ENCODE measurements around the gene KIAA0513. TPM values are rescaled to one million over a fixed set of nuclear protein-coding genes. Genes with fewer than 3 reads are reported as not detected.

Gene KIAA0513
- total RNA-seq, 1 experiment from 2014 or later: 8.7 TPM

DNA sequence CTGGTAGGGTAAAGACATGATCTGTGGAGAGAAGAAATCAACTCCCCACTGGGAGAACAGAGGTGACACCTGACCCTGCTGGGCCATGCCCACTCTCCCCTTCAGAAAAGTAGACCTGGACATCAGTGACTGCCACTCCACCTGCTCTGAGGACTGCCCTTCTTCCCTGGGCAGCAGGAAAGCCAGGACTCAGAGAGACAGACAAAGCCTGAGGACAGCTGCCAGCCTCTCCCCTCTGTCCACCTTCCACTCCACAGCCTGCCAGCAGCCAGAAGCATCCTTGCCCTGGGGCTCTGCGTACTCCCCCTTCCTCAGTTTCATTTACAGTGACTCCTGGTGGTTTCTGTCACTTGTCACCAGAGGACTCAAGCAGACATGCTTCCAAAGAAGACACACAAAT is 40.7 kb upstream of the KIAA0513 start:
- Histone ChIP-seq H3K4me3 (ENCODE audit: low read depth in 2 of 2, low read length in 2 of 2) (no peak overlapping the region), H3K4me1 (ENCODE audit: control insufficient read depth, insufficient read depth, low read length) (peaks cover 7% of the 10 kb centered on the region), H3K9me3 (ENCODE audit: control insufficient read depth, insufficient read depth, low read depth, low read length) (no peaks in the 10 kb centered on the region), H3K36me3 (ENCODE audit: control insufficient read depth, insufficient read depth, low read length) (peaks cover 9% of the 10 kb centered on the region), H3K27ac (ENCODE audit: low read length) (no peak overlapping the region), H3K27me3 (ENCODE audit: control insufficient read depth, insufficient read depth, low read length) (no peaks in the 10 kb centered on the region)
- TF ChIP-seq SIN3A (IDR thresholded peaks at IDR 0.05; ENCODE audit: borderline replicate concordance, insufficient read depth, low read depth, low read length) (no peak), TCF7L2 (IDR thresholded peaks at IDR 0.05; ENCODE audit: low read depth, low read length) (no peak), POLR2AphosphoS5 (IDR thresholded peaks at IDR 0.05; ENCODE audit: low read depth, low read length) (no peak)
- TF ChIP-seq, protein P1, sequence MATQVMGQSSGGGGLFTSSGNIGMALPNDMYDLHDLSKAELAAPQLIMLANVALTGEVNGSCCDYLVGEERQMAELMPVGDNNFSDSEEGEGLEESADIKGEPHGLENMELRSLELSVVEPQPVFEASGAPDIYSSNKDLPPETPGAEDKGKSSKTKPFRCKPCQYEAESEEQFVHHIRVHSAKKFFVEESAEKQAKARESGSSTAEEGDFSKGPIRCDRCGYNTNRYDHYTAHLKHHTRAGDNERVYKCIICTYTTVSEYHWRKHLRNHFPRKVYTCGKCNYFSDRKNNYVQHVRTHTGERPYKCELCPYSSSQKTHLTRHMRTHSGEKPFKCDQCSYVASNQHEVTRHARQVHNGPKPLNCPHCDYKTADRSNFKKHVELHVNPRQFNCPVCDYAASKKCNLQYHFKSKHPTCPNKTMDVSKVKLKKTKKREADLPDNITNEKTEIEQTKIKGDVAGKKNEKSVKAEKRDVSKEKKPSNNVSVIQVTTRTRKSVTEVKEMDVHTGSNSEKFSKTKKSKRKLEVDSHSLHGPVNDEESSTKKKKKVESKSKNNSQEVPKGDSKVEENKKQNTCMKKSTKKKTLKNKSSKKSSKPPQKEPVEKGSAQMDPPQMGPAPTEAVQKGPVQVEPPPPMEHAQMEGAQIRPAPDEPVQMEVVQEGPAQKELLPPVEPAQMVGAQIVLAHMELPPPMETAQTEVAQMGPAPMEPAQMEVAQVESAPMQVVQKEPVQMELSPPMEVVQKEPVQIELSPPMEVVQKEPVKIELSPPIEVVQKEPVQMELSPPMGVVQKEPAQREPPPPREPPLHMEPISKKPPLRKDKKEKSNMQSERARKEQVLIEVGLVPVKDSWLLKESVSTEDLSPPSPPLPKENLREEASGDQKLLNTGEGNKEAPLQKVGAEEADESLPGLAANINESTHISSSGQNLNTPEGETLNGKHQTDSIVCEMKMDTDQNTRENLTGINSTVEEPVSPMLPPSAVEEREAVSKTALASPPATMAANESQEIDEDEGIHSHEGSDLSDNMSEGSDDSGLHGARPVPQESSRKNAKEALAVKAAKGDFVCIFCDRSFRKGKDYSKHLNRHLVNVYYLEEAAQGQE (IDR thresholded peaks at IDR 0.05; ENCODE audit: insufficient read depth in 1 of 2, low read depth in 2 of 2, low read length in 1 of 2): no peak
- TF ChIP-seq, protein P2, sequence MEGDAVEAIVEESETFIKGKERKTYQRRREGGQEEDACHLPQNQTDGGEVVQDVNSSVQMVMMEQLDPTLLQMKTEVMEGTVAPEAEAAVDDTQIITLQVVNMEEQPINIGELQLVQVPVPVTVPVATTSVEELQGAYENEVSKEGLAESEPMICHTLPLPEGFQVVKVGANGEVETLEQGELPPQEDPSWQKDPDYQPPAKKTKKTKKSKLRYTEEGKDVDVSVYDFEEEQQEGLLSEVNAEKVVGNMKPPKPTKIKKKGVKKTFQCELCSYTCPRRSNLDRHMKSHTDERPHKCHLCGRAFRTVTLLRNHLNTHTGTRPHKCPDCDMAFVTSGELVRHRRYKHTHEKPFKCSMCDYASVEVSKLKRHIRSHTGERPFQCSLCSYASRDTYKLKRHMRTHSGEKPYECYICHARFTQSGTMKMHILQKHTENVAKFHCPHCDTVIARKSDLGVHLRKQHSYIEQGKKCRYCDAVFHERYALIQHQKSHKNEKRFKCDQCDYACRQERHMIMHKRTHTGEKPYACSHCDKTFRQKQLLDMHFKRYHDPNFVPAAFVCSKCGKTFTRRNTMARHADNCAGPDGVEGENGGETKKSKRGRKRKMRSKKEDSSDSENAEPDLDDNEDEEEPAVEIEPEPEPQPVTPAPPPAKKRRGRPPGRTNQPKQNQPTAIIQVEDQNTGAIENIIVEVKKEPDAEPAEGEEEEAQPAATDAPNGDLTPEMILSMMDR (IDR thresholded peaks at IDR 0.05): no peak
- POLR2A ChIA-PET: no interaction called here
- intact Hi-C loops (cut with micrococcal nuclease; ENCODE audit: unreplicated experiment): no loop called here
- BruUV-seq (replicated peaks): no TSS peak
- CTCF ChIA-PET: no interaction called here
- no peak for DNase-seq (ENCODE audit: low read depth, low spot score)
- no peak for ATAC-seq
- in situ Hi-C loops (cut with HindIII; ENCODE audit: low pct_unique_long_range_greater_than_20kb, low sequenced_read_pairs): no loop called here

DNA sequence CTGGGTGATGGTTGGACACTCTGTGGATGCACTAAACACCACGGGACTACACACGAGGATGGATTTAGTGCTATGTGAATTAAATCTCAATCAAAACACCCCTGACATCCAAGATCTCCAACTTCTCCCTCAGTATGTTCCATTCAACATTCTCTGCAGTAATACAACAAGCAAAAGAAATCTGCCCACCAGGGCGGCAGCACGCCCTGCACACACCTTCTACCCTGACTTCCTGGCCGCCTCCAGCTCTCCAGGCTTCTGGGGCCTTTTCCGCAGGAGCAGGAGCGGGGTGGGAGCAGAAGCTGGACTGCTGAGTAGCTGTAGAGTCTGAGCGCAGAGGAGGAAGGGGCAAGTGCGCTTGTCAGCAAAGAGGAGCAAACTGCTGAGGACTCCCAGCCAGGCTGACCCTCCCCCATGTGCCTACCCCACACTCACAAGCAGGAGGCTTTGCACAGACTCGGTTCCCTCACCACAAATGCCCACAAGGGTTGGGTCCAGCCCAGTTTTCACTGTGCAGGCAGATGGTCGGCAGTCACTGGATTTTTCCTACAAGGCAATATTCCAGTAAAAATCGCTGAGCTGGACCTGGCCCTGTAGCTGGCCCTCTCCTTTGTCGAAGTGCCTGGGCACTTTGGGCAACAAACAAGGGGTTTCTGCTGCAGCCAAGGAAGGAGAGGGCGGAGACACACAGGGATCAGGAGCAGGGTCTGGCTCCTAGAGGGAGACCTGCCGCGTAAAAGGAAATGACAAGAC is 39.1 kb upstream of the KIAA0513 start:
- Histone ChIP-seq H3K4me1 (ENCODE audit: control insufficient read depth, insufficient read depth, low read length) (peaks cover 9% of the 10 kb centered on the region), H3K27ac (ENCODE audit: low read length) (0 out of 2 replicates have a peak overlapping the region, but pooled peaks have one; percentile 7), H3K36me3 (ENCODE audit: control insufficient read depth, insufficient read depth, low read length) (peaks cover 9% of the 10 kb centered on the region), H3K4me3 (ENCODE audit: low read depth in 2 of 2, low read length in 2 of 2) (no peak overlapping the region), H3K27me3 (ENCODE audit: control insufficient read depth, insufficient read depth, low read length) (no peaks in the 10 kb centered on the region), H3K9me3 (ENCODE audit: control insufficient read depth, insufficient read depth, low read depth, low read length) (no peaks in the 10 kb centered on the region)
- no TSS peak for BruUV-seq (replicated peaks)
- POLR2A ChIA-PET: interaction anchor here (0.6 kb wide), 1 partner anchor 219 kb away, joined by 3 read pairs; no protein-coding TSS in a partner anchor
- CTCF ChIA-PET: no interaction called here
- in situ Hi-C loops (cut with HindIII; ENCODE audit: low pct_unique_long_range_greater_than_20kb, low sequenced_read_pairs) (no loop called here), intact Hi-C loops (cut with micrococcal nuclease; ENCODE audit: unreplicated experiment) (no loop called here)
- DNase-seq (ENCODE audit: low read depth, low spot score): no peak
- no peak for ATAC-seq
- TF ChIP-seq, protein P1 (IDR thresholded peaks at IDR 0.05; ENCODE audit: insufficient read depth in 1 of 2, low read depth in 2 of 2, low read length in 1 of 2): no peak
- TF ChIP-seq SIN3A (IDR thresholded peaks at IDR 0.05; ENCODE audit: borderline replicate concordance, insufficient read depth, low read depth, low read length) (no peak), TCF7L2 (IDR thresholded peaks at IDR 0.05; ENCODE audit: low read depth, low read length) (no peak), POLR2AphosphoS5 (IDR thresholded peaks at IDR 0.05; ENCODE audit: low read depth, low read length) (no peak)
- TF ChIP-seq, protein P2 (IDR thresholded peaks at IDR 0.05): no peak
